HG03139 (cell line): ENCODE measurements around the gene PCYOX1L.

Source experiments
- ATAC-seq: cut with Tn5 transposase; IDR thresholded peaks from one replicate; pipeline ENCODE4 v1.9.1; 2021; ENCODE audit not compliant: unreplicated experiment

Gene PCYOX1L

DNA sequence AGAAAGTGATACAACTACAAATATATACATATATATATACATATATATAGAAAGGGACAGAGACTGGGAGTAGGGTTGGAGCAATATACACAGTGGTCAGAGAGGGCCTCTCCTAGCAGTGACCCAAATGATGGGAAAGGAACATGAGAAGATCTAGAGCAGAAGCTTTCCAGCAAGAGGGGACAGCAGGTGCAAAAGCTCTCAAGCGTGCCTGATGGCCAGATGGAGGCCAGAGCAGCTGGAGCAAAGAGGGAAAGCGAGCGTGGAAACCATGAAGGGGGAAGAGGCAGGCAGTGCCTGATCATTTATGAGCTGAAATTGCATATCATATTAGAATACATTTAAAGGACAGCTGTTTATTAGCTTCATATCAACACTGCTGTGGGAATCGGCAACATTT, 20.1 kb upstream of the PCYOX1L start:
- ATAC-seq: no peak

DNA sequence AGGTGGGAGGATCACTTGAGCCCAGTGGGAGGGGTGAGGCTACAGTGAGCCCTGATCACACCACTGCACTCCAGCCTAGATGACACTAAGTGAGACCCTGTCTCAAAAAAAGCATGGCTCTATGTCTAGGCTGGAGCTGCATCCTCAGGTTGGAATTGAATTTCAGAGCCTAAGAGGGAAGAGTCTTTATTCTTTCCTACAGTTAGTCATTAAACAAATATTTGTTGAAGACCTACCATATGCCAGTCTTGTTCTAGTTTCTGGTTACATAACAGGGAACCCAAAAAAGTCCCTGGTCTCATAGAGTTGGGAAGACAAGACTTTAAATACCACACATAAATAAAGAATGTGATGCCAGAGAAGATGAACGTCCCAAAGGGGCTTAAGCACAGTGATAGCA, 19.5 kb upstream of the PCYOX1L start:
- ATAC-seq: no peak

DNA sequence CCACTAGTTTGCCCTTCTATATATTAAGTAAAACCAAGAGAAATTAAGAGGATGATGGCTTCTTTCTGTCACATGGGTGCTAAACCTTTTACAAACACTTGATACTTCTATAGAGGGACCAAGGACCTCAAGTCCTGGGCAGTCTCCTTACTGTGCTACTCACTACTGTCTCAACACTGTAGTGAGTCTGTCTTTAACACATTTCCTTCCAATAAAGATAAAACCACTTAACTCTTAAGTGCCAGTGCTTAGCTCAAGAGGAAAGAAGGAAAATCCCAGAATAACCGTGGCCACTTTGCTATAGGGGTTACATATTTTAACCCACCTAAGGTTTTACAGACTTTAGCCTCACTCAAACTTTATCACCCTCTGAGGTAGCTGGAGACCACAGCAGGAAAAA, 16.9 kb upstream of the PCYOX1L start:
- no peak for ATAC-seq

DNA sequence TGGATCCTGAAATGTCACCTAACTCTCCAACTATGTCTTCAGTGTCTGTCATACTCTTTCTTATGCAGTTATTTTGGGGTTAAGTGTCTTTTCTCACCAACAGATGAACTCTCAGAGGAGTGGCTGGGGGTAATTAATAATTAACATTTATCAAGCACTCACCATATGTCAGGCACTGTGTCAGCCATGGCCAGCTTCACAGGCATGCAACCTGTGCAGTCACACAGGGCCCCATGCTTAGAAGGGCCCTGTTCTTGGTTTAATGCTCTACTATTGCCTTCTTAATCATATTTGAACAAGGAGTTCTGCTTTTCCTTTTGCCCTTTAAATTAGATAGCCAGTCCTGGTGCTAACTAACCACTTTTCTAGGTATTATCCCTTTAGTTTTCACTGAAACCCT, 16.0 kb upstream of the PCYOX1L start:
- ATAC-seq: peak; percentile 27

DNA sequence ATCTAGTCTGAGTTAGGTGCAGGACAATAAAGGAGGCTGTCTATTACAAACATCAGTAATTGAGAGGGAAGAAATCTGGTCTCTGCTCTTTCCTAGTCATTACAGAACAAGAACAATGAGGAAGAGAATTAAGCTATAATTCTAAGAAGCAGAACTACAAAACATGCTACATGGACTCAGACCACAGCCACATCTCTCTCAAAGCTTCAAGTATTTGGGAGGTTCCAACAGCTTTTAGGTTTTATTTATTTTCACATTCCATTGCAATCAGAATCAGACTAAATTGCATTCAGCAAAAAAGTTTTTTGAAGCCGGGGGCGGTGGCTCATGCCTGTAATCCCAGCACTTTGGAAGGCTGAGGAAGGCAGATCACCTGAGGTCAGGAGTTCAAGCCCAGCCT, 13.7 kb upstream of the PCYOX1L start:
- no peak for ATAC-seq

DNA sequence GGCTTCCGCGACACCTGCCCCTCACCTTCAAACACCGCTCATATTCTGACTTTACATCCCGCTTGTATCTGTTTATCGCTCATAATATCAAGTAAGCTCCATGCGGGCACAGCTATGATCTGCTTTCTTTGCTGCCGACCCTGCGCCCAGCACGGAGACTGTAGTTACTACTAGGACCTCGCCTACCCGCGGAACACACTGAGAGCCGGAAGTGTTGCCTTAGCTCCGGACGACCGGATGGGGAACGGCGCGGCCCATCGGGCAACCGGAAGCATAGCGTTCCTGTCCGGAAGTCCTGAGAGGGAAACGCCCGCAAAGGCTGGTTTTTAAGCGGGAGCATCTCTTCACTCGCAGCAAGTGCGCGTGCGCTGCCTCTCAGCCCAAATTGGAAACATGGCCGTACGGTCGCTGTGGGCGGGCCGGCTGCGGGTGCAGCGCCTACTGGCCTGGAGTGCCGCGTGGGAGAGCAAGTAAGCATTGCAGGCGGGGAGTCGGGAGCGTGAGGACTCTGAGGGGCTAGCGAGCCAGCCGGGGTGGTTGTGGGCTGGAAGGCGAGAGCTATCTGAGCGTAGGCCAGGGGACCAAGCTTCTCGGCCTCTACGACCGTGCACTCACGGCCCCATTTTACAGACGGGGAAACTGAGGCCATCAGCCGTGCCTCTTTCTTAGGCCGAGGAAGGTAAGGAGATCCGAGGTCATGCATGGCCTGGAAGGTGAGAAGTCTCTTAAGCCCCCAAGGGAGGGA, 12.5 kb upstream of the PCYOX1L start, which contains the start of gene GRPEL2:
TSS of gene GRPEL2 (plus strand) at position 353 of the 745 bp plus-strand sequence. CDS start at position 394, 41 bp downstream.
- peak; percentile 98 for ATAC-seq

DNA sequence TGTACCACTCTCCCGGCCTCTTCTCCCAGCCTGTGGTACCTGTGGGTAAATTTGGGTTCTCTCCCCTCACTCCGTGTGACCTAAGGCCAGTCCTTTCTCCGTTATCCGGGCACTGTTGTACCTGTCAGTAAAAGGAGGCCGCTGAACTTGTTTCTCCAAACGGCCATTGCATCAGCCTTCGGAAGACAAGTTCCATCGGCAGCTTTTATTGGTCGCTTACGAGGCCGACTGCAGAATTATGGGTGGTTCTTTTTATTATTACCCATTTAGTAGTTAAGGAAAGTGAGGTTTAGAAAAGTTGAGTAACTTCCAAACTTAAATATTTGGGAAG, 12.0 kb upstream of the PCYOX1L start:
- no peak for ATAC-seq

DNA sequence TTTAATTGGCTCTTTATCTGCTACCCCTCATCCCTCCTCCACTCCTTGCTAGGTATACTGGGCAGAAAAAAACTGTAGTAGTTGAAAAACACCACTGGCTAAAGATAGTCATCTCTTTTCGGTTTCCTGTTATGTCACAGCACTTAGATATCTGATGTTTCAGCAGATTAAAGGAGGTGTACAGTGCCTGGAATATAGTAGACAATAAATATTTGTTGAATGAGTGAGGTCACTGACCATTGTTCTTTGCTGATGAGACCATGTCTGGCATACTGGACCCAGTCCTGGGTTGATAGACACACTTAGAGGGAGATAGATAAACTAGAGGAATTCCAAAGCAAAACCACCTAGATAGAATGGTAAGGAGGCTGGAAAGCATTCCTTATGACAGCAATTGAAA, 9.3 kb upstream of the PCYOX1L start:
- no peak for ATAC-seq

DNA sequence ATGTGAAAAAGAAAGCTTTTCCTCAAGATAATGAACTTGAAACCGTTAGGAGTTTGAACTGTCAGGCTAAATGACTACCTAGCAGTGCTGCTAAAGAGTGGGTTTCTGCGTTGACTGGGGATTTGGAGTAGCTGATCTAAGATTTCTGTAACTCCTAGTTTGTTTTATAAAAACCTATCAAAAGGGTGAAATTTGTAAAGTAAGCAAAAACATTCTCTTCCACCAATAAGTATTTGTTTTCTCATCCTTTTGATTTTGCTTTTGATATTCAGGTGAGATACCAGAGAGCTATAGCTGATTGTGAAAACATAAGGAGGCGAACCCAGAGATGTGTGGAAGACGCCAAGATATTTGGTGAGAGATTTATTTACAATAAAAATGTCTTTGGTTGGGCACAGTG, 8.5 kb upstream of the PCYOX1L start:
- no peak for ATAC-seq

DNA sequence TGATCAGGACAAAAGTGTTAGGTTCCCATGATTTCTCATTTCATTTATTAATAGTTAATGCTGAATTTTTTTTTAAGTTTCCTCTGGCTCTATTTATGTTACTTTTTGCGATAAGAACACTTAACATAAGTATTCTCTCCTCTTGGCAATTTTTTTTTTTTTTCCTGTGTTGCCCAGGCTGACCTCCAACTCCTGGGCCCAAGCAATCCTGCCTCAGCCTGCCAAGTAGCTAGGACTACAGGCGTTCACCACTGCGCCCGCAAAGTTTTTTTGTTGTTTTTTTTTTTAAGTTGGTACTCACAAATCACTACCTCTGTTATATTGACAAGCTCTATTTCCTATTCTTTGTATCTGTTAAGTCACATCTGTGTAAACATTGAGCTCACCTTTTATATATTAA, 5.7 kb upstream of the PCYOX1L start:
- no peak for ATAC-seq

DNA sequence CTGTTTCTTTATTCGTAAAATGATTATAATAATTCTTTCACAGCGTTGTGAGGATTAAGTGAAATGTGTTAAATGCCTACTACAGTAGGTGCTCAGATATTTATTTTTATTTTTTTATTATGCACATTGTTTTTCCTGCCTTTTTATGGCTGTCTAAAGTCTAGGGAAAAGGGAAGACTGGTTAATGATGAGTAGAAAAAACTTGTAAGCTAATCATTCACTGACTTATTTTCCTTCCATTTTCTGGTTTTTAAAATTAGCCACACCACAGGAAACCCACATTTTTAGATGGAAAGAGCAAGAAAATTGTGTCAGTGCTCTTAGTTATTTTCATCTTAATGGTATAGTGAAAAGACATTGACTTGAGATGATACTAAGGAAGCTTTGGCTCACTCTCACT, 3.9 kb upstream of the PCYOX1L start:
- no peak for ATAC-seq

DNA sequence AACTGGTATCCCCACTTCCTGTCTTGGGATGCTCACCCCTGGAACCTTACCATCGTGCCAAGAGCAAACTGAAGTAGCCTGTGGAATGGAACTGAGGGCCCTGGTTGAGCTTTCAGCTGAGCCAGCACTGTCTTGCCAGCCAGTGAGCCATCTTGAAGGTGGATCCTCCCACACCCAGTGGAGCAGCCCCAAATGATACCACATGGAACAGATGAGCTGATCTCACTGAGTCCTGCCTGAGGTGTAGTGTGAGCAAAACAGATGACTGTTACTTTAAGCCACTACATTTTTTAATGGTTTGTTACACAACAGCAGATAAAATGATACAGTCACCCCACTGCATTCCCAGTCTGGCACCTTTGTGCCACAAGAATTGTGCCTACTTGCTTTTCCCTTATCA, 2.2 kb upstream of the PCYOX1L start:
- no peak for ATAC-seq

DNA sequence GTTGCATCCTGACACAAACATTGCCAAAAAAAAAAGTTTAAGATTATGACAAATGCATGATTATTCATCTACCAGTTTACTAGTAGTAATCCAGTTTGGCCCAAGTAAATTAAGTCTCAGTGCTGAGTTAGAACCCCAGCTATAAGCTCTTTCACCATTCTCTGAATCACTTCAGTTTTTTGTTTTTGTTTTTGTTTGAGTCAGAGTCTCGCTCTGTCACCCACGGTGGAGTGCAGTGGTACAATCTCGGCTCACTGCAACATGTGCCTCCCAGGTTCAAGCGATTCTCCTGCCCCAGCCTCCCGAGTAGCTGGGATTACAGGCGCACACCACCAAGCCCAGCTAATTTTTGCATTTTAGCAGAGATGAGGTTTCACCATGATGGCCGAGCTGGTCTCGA, 1.5 kb upstream of the PCYOX1L start:
- ATAC-seq: no peak

DNA sequence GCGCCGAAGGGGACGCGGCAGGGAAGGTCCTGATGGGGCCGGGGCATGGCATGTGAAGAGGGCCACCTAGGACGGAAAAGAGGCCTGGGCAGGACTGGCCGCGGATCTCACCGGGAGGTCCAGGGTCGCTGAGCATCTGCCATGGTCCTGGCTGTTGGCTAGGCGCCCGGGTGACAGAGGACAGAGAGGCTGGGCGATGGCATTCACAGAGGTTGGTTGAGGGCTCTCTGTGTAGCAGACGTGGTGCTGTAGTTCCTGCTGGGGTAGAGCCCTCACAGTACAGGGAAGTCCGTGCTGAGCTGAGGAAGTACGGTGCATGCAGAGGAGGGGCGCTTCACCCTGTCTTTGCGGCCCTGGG, 427 bp downstream of the PCYOX1L start:
- ATAC-seq: peak; percentile 18

DNA sequence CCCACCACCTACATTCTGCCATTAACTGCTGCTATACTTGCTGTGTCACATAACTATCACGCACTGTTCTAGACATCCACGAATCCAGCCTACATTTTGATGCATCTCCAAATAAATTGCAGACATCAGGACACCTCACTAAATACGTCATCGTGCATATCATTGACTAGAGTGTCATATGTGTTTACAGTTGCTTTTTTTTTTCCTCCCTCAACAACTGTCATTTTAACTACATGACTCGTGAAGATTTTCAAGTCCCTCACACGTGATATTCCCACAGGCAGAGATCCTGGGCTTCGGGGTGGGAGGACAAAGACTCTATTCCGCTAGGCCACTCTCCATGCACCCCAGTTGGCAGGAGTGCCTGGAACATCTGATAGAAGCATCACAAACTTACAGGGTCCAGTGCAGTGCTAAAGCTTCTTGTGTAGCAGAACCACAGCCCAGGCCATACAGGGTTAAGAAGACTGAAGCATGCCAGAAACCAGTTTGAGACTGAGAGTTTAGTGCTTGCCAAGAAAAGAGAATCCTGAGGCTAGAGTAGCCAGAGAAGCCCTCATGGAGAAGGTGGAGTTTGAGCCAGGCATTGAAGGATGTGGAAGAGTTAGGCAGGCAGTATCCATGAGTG, 1.1 kb downstream of the PCYOX1L start:
- ATAC-seq: no peak

DNA sequence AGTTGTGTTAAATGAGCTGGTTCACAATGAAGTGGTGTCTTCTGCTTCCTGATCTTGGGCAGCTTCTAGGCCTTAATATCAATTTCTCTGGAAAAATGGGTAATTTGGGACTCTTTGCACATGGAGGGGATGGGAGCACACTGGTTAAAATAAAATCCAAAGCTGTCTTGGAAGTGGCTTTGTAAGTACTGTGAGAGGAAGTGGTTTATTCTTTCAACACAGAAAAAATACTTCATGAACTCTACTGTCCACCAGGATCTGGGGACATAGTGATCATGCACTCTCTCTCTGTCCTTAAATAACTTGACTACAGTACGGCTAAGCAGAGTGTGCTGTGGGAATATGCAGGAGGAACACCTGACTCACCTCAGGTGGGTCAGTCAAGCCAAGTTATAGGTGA, 2.4 kb downstream of the PCYOX1L start:
- ATAC-seq: no peak

DNA sequence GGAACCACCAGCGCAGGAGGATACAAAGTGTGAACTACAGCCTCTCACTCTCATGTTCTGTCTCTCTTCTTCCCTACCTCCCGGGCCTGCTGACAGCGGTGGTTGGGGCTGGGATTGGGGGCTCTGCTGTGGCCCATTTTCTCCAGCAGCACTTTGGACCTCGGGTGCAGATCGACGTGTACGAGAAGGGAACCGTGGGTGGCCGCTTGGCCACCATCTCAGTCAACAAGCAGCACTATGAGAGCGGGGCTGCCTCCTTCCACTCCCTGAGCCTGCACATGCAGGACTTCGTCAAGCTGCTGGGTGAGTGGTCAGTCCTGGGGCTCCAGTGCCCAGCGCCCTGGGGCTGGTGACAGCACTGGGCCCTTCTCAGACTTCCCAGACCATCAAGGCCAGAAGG, 4.7 kb downstream of the PCYOX1L start:
- no peak for ATAC-seq

DNA sequence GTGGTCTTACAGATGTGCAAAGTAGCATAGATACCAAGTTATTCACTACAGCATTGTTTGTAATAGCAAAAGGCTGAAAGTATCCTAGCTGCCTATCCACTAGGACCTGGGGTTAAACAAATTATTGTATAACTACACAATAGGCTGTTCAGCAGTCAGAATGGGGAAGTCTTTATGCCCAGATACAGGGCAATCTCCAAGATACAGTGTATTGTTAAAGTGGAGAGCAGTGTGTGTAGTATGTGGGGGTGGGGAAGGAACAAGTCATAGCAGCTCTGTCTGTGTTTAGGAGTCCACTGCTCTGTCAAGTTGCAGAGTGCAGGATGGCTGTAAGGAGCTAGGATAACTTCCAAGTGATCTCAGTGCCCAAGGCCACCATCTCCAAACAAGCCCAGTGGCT, 5.5 kb downstream of the PCYOX1L start:
- ATAC-seq: no peak

DNA sequence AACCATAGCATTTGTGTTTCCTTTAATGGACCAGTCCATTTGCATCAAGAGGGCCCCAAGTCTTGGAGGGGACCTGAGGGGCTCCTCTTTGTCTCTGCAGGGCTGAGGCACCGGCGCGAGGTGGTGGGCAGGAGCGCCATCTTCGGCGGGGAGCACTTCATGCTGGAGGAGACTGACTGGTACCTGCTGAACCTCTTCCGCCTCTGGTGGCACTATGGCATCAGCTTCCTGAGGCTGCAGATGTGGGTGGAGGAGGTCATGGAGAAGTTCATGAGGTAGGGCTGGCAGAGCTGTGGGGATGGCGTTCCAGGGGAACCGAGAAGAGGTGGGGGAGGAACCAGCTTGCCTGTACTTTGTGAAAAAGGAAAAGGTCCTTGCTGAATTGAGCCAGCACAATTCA, 6.1 kb downstream of the PCYOX1L start:
- no peak for ATAC-seq

DNA sequence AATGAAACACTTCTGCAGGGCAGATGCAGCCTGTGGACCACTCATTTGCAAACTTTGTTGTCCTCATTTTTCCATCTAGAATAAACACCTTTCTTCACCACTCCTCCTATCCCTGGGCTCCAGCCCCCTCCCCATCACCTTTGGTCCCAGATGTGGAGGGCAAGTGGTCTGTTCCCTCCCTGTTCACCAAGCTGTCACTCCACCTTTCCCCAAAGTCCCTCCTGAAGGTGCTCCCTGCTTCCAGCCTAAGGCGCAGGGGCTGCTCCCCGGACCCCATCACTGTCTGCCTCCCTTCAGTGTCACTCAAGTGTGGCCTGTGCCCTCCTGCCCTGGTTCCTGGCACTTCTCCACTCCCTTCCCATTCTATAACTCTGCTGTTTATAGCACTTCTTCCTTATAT, 6.9 kb downstream of the PCYOX1L start:
- ATAC-seq: no peak

DNA sequence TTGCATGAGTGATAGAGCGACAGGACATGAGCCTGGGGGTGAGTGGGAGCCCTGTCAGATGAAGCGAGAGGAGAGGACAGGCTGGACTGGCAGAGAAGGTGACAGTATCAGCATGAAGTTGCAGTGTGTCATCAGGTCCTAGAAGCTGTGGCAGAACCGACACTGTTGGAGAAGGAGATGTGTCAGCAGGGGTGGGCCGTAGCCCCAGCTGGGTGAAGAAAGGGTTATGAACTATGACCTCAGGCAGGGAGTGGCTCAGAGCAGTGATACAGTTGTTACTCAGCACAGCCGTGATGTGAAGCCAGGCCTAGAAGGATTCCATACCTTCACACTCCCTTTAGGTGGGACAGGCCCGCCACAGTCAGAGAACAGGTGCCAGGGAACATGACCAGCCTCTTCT, 7.6 kb downstream of the PCYOX1L start:
- ATAC-seq: no peak

DNA sequence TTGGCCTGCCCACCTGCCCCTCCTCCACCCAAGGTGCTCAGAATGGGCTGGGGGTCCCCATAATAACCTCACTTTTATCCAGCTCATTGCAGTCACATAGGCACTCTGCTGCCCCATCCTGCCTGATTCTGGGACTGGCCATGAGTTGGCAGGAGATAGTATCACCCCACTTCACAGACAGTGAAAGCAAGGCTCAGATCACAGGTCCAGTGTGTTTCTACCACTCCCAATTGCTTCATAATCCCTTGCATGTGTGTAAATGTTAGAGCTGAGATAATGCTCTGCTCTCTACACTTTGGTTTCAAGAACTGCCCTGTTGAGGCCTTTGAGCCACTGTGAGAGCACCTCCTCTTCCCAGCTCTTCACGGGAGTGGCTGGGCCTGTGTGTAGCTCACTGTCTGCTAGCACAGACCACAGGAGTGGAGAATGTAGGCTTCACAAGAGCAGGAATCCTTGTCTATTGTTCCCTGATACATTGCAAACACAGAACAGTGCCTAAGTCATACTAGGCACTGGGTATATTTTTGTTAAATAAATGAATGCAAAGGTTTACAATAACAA, 8.4 kb downstream of the PCYOX1L start:
- no peak for ATAC-seq
